H4 (cell line): ENCODE data around the gene IDI1. TPM values are rescaled to one million over a fixed set of nuclear protein-coding genes. Genes with fewer than 3 reads are reported as not detected.

Source experiments
- DNase-seq: peaks from one replicate; pipeline ENCODE4 v3.0.0-alpha.2; 2015; ENCODE audit warnings: low spot score
- total RNA-seq: library from RNA; depleted of rRNA; stranded (reverse); fragments of >200 nt; shearing (Covaris generic); gene quantifications from 2 replicates; pipeline ENCODE4 v1.2.3, GENCODE V29; 2014; rRNA removed

The IDI1 gene
- total RNA-seq, 1 experiment from 2014 or later: 96.9 TPM

- DNase-seq: no peak
Measured at GRCh38 chr10:994836-995558, 53.9 kb downstream of the IDI1 start.

- no peak for DNase-seq
Measured at GRCh38 chr10:992871-993270, 56.0 kb downstream of the IDI1 start.

- no peak for DNase-seq
Measured at GRCh38 chr10:992467-992866, 56.5 kb downstream of the IDI1 start.

GRCh38 chr10:990808-991207 lies 58.1 kb downstream of the IDI1 start:
- DNase-seq: no peak

Other genes starting within 250 kb of the IDI1 start
- 9.7 and 13.6 TPM in 2 replicates for gene LARP4B, start 117.4 kb downstream of the IDI1 start, total RNA-seq
- 28.8 and 29.1 TPM in 2 replicates for gene GTPBP4, start 60.7 kb downstream of the IDI1 start, total RNA-seq
- gene IDI2, start 23.3 kb downstream of the IDI1 start, total RNA-seq: not detected in 2 replicates
- 3.2 and 6.2 TPM in 2 replicates for gene WDR37, start 7.3 kb upstream of the IDI1 start, total RNA-seq